HepG2 (cell line): ENCODE measurements around the gene SRSF3. TPM values are rescaled to one million over a fixed set of nuclear protein-coding genes. Genes with fewer than 3 reads are reported as not detected.

Experiments used
- AGO2 ChIP-seq: fragments of 200-400 bp; formaldehyde crosslinking; optimal IDR thresholded peaks from 2 replicates; pipeline ENCODE3; 2017; ENCODE audit warnings: mild to moderate bottlenecking, low read depth, low read length, moderate library complexity
- BORCS8-MEF2B ChIP-seq: sonication (generic); formaldehyde crosslinking; IDR thresholded peaks from 2 replicates; pipeline ENCODE4 v1.8.0; 2022; ENCODE audit warnings: mild to moderate bottlenecking, missing genetic modification reagents
- GATA4 ChIP-seq: sonication (generic); IDR thresholded peaks from 2 replicates; pipeline ENCODE4 v1.6.1; 2016; ENCODE audit warnings: antibody characterized with exemption, low read depth, borderline replicate concordance
- IRX3 ChIP-seq: sonication (generic); formaldehyde crosslinking; IDR thresholded peaks from 2 replicates; pipeline ENCODE4 v1.8.1; 2023; ENCODE audit warnings: mild to moderate bottlenecking, low read depth, missing genetic modification reagents, borderline replicate concordance
- KAT2B ChIP-seq: fragments of 150-350 bp; IDR thresholded peaks from 2 replicates; pipeline ENCODE4 v1.6.1; 2014; ENCODE audit warnings: low read depth, low read length, borderline replicate concordance
- KDM6A ChIP-seq: IDR thresholded peaks from 2 replicates; pipeline ENCODE4 v1.6.1; 2016; ENCODE audit warnings: low read depth
- RORA ChIP-seq: sonication (generic); formaldehyde crosslinking; IDR thresholded peaks from 2 replicates; pipeline ENCODE4 v1.5.0; 2020; ENCODE audit warnings: mild to moderate bottlenecking, missing genetic modification reagents, moderate library complexity
- SAP130 ChIP-seq: IDR thresholded peaks from 2 replicates; pipeline ENCODE4 v1.6.1; 2016; ENCODE audit warnings: low read depth
- SNRNP70 ChIP-seq: fragments of 200-400 bp; formaldehyde crosslinking; IDR thresholded peaks from 2 replicates; pipeline ENCODE4 v1.6.1; 2017; ENCODE audit warnings: mild to moderate bottlenecking, low read depth, low read length, moderate library complexity
- ZFP36L2 ChIP-seq: sonication (generic); formaldehyde crosslinking; IDR thresholded peaks from 2 replicates; pipeline ENCODE4 v1.4.0; 2020; ENCODE audit warnings: missing genetic modification reagents
- ZNF256 ChIP-seq: sonication (generic); formaldehyde crosslinking; conservative IDR thresholded peaks from 2 replicates; pipeline ENCODE4 v1.4.0; 2020; ENCODE audit warnings: missing genetic modification reagents
- ZNF468 ChIP-seq: sonication (generic); formaldehyde crosslinking; IDR thresholded peaks from 2 replicates; pipeline ENCODE4 v1.8.0; 2022; ENCODE audit warnings: mild to moderate bottlenecking, moderate library complexity, missing genetic modification reagents
- ZNF547 ChIP-seq: sonication (generic); formaldehyde crosslinking; IDR thresholded peaks from 2 replicates; pipeline ENCODE4 v1.5.1; 2020; ENCODE audit warnings: mild to moderate bottlenecking, missing genetic modification reagents
- ZNF850 ChIP-seq: sonication (generic); formaldehyde crosslinking; conservative IDR thresholded peaks from 2 replicates; pipeline ENCODE4 v1.9.0; 2021; ENCODE audit warnings: mild to moderate bottlenecking, missing genetic modification reagents
- polyA plus RNA-seq, 8 experiments: library from polyadenylated mRNA; depleted of rRNA in 3 of 8; stranded (reverse) in 7 of 8; unstranded in 1 of 8; fragments of >200 nt; fragmentation: Illumina TruSeq in 4 of 8; extraction: Trizol in 4 of 8; gene quantifications; 2 replicates each; pipeline versions ENCODE4 v1.2.1 to v1.2.3, GENCODE V29; 2011 to 2016; ENCODE audit warnings: low read depth in 4 of 8, missing spikeins in 1 of 8, mixed read lengths in 1 of 8; ENCODE audit not compliant: insufficient read depth in 1 of 8
- total RNA-seq, 5 experiments: library from RNA; depleted of rRNA; stranded (reverse); fragments of >200 nt; fragmentation: Illumina TruSeq; extraction: Trizol; gene quantifications; 2 replicates each; pipeline ENCODE4 v1.2.3, GENCODE V29; 2016; ENCODE audit warnings: low read depth in 1 of 5
- TF ChIP-seq, protein P1 (sequence below): sonication (generic); formaldehyde crosslinking; conservative IDR thresholded peaks from 2 replicates; pipeline ENCODE4 v1.5.0; 2020; ENCODE audit warnings: missing genetic modification reagents
- TF ChIP-seq, protein P2 (sequence below): sonication (generic); formaldehyde crosslinking; IDR thresholded peaks from 2 replicates; pipeline ENCODE4 v1.8.0; 2022; ENCODE audit warnings: missing genetic modification reagents, mild to moderate bottlenecking, moderate library complexity, borderline replicate concordance
- TF ChIP-seq, protein P3 (sequence below): sonication (generic); formaldehyde crosslinking; IDR thresholded peaks from 2 replicates; pipeline ENCODE4 v1.4.0; 2020; ENCODE audit warnings: mild to moderate bottlenecking, missing genetic modification reagents
- TF ChIP-seq, protein P4 (sequence below): sonication (generic); formaldehyde crosslinking; IDR thresholded peaks from 2 replicates; pipeline ENCODE4 v1.4.0; 2020; ENCODE audit warnings: missing genetic modification reagents
- TF ChIP-seq, protein P5 (sequence below): IDR thresholded peaks from 2 replicates; pipeline ENCODE4 v1.6.1; 2018; ENCODE audit warnings: missing genetic modification reagents

Gene SRSF3
- total and polyA plus RNA-seq, 2 of the 13 experiments (the other 11 are each of a cell fraction or from before 2014, with no cell fraction given): 206 to 684 TPM

DNA sequence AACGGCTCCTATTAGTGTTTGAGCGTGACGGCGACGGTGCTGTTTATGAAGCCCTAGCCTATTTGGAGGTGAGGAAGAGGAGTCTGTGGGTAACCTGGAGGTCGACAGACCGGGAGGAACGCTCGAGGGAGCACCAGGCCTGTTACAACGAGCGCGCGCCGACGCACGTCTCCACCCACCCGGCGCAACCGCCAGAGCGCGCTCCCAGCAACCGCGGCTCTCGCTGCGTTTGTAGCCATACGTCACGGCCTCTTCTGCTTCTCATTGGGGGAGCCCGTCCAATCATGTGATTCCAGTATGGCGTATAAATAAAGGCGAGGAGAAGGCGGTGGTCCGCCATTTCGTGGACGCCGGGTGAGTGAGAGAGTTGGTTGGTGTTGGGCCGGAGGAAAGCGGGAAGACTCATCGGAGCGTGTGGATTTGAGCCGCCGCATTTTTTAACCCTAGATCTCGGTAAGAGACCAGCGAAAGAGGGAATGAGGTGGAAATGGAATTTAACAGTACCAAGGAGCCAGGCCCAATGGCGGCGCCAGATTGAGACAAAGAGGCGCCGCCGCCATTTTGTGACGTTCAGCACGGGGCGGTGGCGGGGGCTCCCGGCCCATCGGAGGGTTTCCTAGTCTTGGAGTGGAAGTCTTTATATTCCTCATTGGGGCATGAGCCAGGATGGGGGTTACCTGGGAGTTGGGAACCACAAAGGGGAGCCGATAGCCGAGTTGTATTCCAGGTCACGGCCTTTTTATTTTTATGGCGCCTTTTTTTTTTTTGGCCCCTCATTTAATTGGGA, at the start of gene SRSF3 (continued):
- TF ChIP-seq, protein P1, sequence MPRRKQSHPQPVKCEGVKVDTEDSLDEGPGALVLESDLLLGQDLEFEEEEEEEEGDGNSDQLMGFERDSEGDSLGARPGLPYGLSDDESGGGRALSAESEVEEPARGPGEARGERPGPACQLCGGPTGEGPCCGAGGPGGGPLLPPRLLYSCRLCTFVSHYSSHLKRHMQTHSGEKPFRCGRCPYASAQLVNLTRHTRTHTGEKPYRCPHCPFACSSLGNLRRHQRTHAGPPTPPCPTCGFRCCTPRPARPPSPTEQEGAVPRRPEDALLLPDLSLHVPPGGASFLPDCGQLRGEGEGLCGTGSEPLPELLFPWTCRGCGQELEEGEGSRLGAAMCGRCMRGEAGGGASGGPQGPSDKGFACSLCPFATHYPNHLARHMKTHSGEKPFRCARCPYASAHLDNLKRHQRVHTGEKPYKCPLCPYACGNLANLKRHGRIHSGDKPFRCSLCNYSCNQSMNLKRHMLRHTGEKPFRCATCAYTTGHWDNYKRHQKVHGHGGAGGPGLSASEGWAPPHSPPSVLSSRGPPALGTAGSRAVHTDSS: 0 out of 2 replicates have a peak, but pooled peaks have one; percentile 29
- TF ChIP-seq ZNF547: peak; percentile 83; the same call in 1 of the 2 replicates
- peak; percentile 88 for TF ChIP-seq GATA4
- TF ChIP-seq KAT2B: no peak
- 0 out of 2 replicates have a peak, but pooled peaks have one; percentile 26 for TF ChIP-seq KDM6A (CRISPR knock-in tag)
- no peak for TF ChIP-seq ZNF256 (CRISPR knock-in tag)
- TF ChIP-seq ZNF850: no peak
- no peak for TF ChIP-seq SNRNP70
- TF ChIP-seq, protein P2, sequence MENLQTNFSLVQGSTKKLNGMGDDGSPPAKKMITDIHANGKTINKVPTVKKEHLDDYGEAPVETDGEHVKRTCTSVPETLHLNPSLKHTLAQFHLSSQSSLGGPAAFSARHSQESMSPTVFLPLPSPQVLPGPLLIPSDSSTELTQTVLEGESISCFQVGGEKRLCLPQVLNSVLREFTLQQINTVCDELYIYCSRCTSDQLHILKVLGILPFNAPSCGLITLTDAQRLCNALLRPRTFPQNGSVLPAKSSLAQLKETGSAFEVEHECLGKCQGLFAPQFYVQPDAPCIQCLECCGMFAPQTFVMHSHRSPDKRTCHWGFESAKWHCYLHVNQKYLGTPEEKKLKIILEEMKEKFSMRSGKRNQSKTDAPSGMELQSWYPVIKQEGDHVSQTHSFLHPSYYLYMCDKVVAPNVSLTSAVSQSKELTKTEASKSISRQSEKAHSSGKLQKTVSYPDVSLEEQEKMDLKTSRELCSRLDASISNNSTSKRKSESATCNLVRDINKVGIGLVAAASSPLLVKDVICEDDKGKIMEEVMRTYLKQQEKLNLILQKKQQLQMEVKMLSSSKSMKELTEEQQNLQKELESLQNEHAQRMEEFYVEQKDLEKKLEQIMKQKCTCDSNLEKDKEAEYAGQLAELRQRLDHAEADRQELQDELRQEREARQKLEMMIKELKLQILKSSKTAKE (CRISPR knock-in tag): no peak; the same call in 1 of the 2 replicates
- peak; percentile 76; the same call in 1 of the 2 replicates for TF ChIP-seq IRX3 (CRISPR knock-in tag)
- TF ChIP-seq, protein P3, sequence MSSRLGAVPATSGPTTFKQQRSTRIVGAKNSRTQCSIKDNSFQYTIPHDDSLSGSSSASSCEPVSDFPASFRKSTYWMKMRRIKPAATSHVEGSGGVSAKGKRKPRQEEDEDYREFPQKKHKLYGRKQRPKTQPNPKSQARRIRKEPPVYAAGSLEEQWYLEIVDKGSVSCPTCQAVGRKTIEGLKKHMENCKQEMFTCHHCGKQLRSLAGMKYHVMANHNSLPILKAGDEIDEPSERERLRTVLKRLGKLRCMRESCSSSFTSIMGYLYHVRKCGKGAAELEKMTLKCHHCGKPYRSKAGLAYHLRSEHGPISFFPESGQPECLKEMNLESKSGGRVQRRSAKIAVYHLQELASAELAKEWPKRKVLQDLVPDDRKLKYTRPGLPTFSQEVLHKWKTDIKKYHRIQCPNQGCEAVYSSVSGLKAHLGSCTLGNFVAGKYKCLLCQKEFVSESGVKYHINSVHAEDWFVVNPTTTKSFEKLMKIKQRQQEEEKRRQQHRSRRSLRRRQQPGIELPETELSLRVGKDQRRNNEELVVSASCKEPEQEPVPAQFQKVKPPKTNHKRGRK (CRISPR knock-in tag): no peak
- peak; percentile 72; the same call in 1 of the 2 replicates for TF ChIP-seq RORA (CRISPR knock-in tag)
- peak; percentile 95 for TF ChIP-seq BORCS8-MEF2B (CRISPR knock-in tag)
- TF ChIP-seq, protein P4, sequence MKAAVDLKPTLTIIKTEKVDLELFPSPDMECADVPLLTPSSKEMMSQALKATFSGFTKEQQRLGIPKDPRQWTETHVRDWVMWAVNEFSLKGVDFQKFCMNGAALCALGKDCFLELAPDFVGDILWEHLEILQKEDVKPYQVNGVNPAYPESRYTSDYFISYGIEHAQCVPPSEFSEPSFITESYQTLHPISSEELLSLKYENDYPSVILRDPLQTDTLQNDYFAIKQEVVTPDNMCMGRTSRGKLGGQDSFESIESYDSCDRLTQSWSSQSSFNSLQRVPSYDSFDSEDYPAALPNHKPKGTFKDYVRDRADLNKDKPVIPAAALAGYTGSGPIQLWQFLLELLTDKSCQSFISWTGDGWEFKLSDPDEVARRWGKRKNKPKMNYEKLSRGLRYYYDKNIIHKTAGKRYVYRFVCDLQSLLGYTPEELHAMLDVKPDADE (CRISPR knock-in tag): 0 out of 2 replicates have a peak, but pooled peaks have one; percentile 44
- TF ChIP-seq ZFP36L2 (CRISPR knock-in tag): no peak
- TF ChIP-seq, protein P5, sequence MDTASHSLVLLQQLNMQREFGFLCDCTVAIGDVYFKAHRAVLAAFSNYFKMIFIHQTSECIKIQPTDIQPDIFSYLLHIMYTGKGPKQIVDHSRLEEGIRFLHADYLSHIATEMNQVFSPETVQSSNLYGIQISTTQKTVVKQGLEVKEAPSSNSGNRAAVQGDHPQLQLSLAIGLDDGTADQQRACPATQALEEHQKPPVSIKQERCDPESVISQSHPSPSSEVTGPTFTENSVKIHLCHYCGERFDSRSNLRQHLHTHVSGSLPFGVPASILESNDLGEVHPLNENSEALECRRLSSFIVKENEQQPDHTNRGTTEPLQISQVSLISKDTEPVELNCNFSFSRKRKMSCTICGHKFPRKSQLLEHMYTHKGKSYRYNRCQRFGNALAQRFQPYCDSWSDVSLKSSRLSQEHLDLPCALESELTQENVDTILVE (CRISPR knock-in tag): peak; percentile 93
- peak; percentile 92 for TF ChIP-seq SAP130 (CRISPR knock-in tag)
- peak; percentile 94 for TF ChIP-seq AGO2
- TF ChIP-seq ZNF468 (CRISPR knock-in tag): no peak
